Measurements from ENCODE around the gene TEDC2. TPM values are rescaled to one million over a fixed set of nuclear protein-coding genes. Genes with fewer than 3 reads are reported as not detected.
"Not testable (repeated sequence)": the region's sequence is repeated elsewhere in the genome, so short reads cannot be mapped to it uniquely, and the experiment has no call there.

The TEDC2 gene
- polyA plus RNA-seq, 3 donors: 7.9 to 9.3 (median 9.0) TPM

GRCh38 chr16:2475413-2476344 is 15.8 kb downstream of the TEDC2 start:
- no peak for DNase-seq (ENCODE audit: low read depth in 3 of 3, low spot score in 2 of 3)

GRCh38 chr16:2476345-2476720 is 16.4 kb downstream of the TEDC2 start:
- DNase-seq (ENCODE audit: low read depth in 3 of 3, low spot score in 2 of 3): no peak

- no peak for DNase-seq (ENCODE audit: low read depth in 3 of 3, low spot score in 2 of 3)
These were observed 16.8 kb downstream of the TEDC2 start for GRCh38 chr16:2476741-2477140.

- DNase-seq (ENCODE audit: low read depth in 3 of 3, low spot score in 2 of 3): no peak
These were observed 17.4 kb downstream of the TEDC2 start for GRCh38 chr16:2477327-2477726.

- no peak for DNase-seq (ENCODE audit: low read depth in 3 of 3, low spot score in 2 of 3)
These were observed 18.4 kb downstream of the TEDC2 start for GRCh38 chr16:2478279-2478678.

GRCh38 chr16:2479996-2480395 is 20.1 kb downstream of the TEDC2 start:
- not testable (repeated sequence) for DNase-seq (ENCODE audit: low read depth in 3 of 3, low spot score in 2 of 3)

GRCh38 chr16:2480948-2481347 is 21.0 kb downstream of the TEDC2 start:
- DNase-seq (ENCODE audit: low read depth in 3 of 3, low spot score in 2 of 3): no peak

- DNase-seq (ENCODE audit: low read depth in 3 of 3, low spot score in 2 of 3): no peak
These were observed 21.8 kb downstream of the TEDC2 start for GRCh38 chr16:2481676-2482075.

- no peak for DNase-seq (ENCODE audit: low read depth in 3 of 3, low spot score in 2 of 3)
These were observed 22.3 kb downstream of the TEDC2 start for GRCh38 chr16:2482249-2482648.

GRCh38 chr16:2482708-2483534 is 23.0 kb downstream of the TEDC2 start:
- no peak for DNase-seq (ENCODE audit: low read depth in 3 of 3, low spot score in 2 of 3)

GRCh38 chr16:2483939-2484897 is 24.3 kb downstream of the TEDC2 start:
- no peak for DNase-seq (ENCODE audit: low read depth in 3 of 3, low spot score in 2 of 3)

- no peak for DNase-seq (ENCODE audit: low read depth in 3 of 3, low spot score in 2 of 3)
These were observed 25.1 kb downstream of the TEDC2 start for GRCh38 chr16:2484898-2485508.

- no peak for DNase-seq (ENCODE audit: low read depth in 3 of 3, low spot score in 2 of 3)
These were observed 26.1 kb downstream of the TEDC2 start for GRCh38 chr16:2485811-2486507.

GRCh38 chr16:2486645-2487516 is 27.0 kb downstream of the TEDC2 start:
- no peak for DNase-seq (ENCODE audit: low read depth in 3 of 3, low spot score in 2 of 3)

GRCh38 chr16:2487517-2487842 is 27.6 kb downstream of the TEDC2 start:
- no peak for DNase-seq (ENCODE audit: low read depth in 3 of 3, low spot score in 2 of 3)

- DNase-seq (ENCODE audit: low read depth in 3 of 3, low spot score in 2 of 3): no peak
These were observed 28.1 kb downstream of the TEDC2 start for GRCh38 chr16:2487903-2488531.

GRCh38 chr16:2489581-2489980 is 29.7 kb downstream of the TEDC2 start:
- DNase-seq (ENCODE audit: low read depth in 3 of 3, low spot score in 2 of 3): no peak

Data from right renal cortex interstitium (tissue), 3 donors.